ENCODE data around the gene R3HDM1. TPM values are rescaled to one million over a fixed set of nuclear protein-coding genes. Genes with fewer than 3 reads are reported as not detected.
A peak's percentile ranks its signal among the peaks of the same experiment; 100 is the strongest.

Gene R3HDM1
- polyA plus RNA-seq, 1 experiment, result 39.9 TPM

DNA sequence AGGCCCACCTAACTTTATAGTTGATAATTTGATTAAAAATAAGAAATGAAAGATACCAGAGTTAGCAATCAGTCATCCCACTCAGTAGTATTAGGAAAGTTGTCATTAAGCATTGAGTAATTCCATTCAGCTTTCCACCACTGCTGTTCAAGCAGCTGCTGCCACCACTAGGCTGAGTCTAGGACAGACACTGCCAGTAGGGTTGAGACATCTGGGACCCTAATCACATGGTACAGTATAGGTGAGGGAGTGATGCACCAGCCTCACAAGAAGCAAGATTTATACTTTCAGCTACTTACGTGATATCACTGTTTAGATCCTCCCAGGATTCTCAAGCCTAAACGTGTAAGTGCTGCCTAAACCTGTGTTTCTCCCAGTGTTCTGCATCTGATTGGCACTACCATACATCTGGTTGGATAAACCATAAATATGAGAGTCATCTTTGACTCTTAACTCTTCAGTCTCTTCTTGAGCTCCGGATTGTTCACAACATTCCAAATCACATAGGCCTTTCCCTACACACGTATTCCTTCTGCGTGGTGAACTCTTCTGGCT is 213.6 kb downstream of the R3HDM1 start:
- ChIA-PET POLR2A (no interaction called here), CTCF (interaction anchor here (1.3 to 1.4 kb wide), 2 partner anchors 13 to 53 kb away, joined by 3 to 4 read pairs; no protein-coding TSS in a partner anchor)
- H3K4me3 ChIP-seq (ENCODE audit: low read depth, low read length), result no peak overlapping the region
- TF ChIP-seq, protein P1, sequence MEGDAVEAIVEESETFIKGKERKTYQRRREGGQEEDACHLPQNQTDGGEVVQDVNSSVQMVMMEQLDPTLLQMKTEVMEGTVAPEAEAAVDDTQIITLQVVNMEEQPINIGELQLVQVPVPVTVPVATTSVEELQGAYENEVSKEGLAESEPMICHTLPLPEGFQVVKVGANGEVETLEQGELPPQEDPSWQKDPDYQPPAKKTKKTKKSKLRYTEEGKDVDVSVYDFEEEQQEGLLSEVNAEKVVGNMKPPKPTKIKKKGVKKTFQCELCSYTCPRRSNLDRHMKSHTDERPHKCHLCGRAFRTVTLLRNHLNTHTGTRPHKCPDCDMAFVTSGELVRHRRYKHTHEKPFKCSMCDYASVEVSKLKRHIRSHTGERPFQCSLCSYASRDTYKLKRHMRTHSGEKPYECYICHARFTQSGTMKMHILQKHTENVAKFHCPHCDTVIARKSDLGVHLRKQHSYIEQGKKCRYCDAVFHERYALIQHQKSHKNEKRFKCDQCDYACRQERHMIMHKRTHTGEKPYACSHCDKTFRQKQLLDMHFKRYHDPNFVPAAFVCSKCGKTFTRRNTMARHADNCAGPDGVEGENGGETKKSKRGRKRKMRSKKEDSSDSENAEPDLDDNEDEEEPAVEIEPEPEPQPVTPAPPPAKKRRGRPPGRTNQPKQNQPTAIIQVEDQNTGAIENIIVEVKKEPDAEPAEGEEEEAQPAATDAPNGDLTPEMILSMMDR (IDR thresholded peaks at IDR 0.05; ENCODE audit: insufficient read depth, low read depth, low read length), result peak; percentile 26; the same call in 1 of the 2 replicates
- DNase-seq (ENCODE audit: low read depth), result no peak
- H3K36me3 ChIP-seq (ENCODE audit: control insufficient read depth, insufficient read depth, low read length), result peaks cover 1% of the 10 kb centered on the region; the same call in 1 of the 2 replicates
- no peaks in the 10 kb centered on the region for H3K27me3 ChIP-seq (ENCODE audit: control insufficient read depth, insufficient read depth, low read length)

- H3K36me3 ChIP-seq (ENCODE audit: control insufficient read depth, insufficient read depth, low read length), result peaks cover 1% of the 10 kb centered on the region; the same call in 1 of the 2 replicates
- CTCF ChIA-PET, result no interaction called here
- TF ChIP-seq, protein P1 (IDR thresholded peaks at IDR 0.05; ENCODE audit: insufficient read depth, low read depth, low read length), result no peak
- no peak overlapping the region for H3K4me3 ChIP-seq (ENCODE audit: low read depth, low read length)
- DNase-seq (ENCODE audit: low read depth), result peak; percentile 63
- POLR2A ChIA-PET, result no interaction called here
- H3K27me3 ChIP-seq (ENCODE audit: control insufficient read depth, insufficient read depth, low read length), result no peaks in the 10 kb centered on the region
Measured at GRCh38 chr2:135745545-135745944, 214.3 kb downstream of the R3HDM1 start.

GRCh38 chr2:135755573-135755972 is 224.3 kb downstream of the R3HDM1 start:
- peaks cover 15% of the 10 kb centered on the region for H3K36me3 ChIP-seq (ENCODE audit: control insufficient read depth, insufficient read depth, low read length)
- CTCF ChIA-PET, result interaction anchor here (0.9 to 1.8 kb wide), 3 partner anchors 9 to 41 kb away, joined by 3 to 6 read pairs (median 4); partner anchors contain the start of gene UBXN4
- TF ChIP-seq, protein P1 (IDR thresholded peaks at IDR 0.05; ENCODE audit: insufficient read depth, low read depth, low read length), result no peak

GRCh38 chr2:135756692-135757091 is 225.4 kb downstream of the R3HDM1 start:
- POLR2A ChIA-PET, result no interaction called here
- Histone ChIP-seq H3K4me3 (ENCODE audit: low read depth, low read length) (no peak overlapping the region), H3K36me3 (ENCODE audit: control insufficient read depth, insufficient read depth, low read length) (peaks cover 17% of the 10 kb centered on the region), H3K27me3 (ENCODE audit: control insufficient read depth, insufficient read depth, low read length) (no peaks in the 10 kb centered on the region)
- TF ChIP-seq, protein P1 (IDR thresholded peaks at IDR 0.05; ENCODE audit: insufficient read depth, low read depth, low read length), result no peak
- CTCF ChIA-PET, result interaction anchor here (1.2 kb wide), 1 partner anchor 10 kb away, joined by 3 read pairs; no protein-coding TSS in a partner anchor
- DNase-seq (ENCODE audit: low read depth), result no peak

More at GRCh38 chr2:135755573-135755972, 224.3 kb downstream of the R3HDM1 start:
- Histone ChIP-seq H3K4me3 (ENCODE audit: low read depth, low read length) (no peak overlapping the region), H3K27me3 (ENCODE audit: control insufficient read depth, insufficient read depth, low read length) (no peaks in the 10 kb centered on the region)
- POLR2A ChIA-PET, result no interaction called here
- no peak for DNase-seq (ENCODE audit: low read depth)

DNA sequence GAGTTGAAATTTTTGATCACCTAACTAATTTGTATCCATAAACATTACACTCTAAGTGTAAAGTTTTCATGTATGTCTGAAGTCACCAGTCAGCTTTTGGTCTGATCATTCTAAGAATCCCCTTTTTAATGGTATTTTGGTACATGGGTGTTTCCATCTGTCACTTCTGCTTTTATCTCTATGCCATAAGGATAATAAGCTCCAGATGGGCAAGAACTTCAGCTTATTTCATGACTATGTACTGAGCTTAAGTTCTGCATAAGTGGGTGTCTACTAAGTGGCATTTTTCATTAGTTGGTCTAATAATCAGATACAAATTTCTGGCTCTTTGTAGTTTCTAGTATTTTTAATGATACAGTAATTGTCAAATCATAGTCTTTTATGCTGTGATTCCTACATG is 230.7 kb downstream of the R3HDM1 start:
- H3K36me3 ChIP-seq (ENCODE audit: control insufficient read depth, insufficient read depth, low read length), result peaks cover 17% of the 10 kb centered on the region
- no peaks in the 10 kb centered on the region for H3K27me3 ChIP-seq (ENCODE audit: control insufficient read depth, insufficient read depth, low read length)
- H3K4me3 ChIP-seq (ENCODE audit: low read depth, low read length), result no peak overlapping the region
- TF ChIP-seq, protein P1 (IDR thresholded peaks at IDR 0.05; ENCODE audit: insufficient read depth, low read depth, low read length), result no peak
- no peak for DNase-seq (ENCODE audit: low read depth)
- ChIA-PET POLR2A (no interaction called here), CTCF (interaction anchor here (0.7 to 0.9 kb wide), 3 partner anchors 10 to 36 kb away, joined by 3 to 4 read pairs (median 4); no protein-coding TSS in a partner anchor)
